Gastrocnemius medialis (tissue), 4 donors: ENCODE results near the gene TEX36.

Source experiments
- CTCF ChIP-seq, 5 experiments: fragments of 450-650 bp in 3 of 5; fragments of 200-600 bp in 2 of 5; sonication (generic) in 2 of 5; IDR thresholded peaks in 4 of 5; conservative IDR thresholded peaks in 1 of 5; 1 replicate in 4 of 5; 2 replicates in 1 of 5; pipeline ENCODE4 v1.5.1; 2016 to 2019; ENCODE audit warnings: antibody characterized with exemption in 5 of 5, mild to moderate bottlenecking in 3 of 5, moderate library complexity in 3 of 5
- POLR2A ChIP-seq, 2 donors: fragments of 450-650 bp; IDR thresholded peaks; one replicate each; pipeline ENCODE4 v1.6.1; 2017; ENCODE audit warnings: antibody characterized with exemption in 2 of 2, mild to moderate bottlenecking in 2 of 2, moderate library complexity in 2 of 2

DNA sequence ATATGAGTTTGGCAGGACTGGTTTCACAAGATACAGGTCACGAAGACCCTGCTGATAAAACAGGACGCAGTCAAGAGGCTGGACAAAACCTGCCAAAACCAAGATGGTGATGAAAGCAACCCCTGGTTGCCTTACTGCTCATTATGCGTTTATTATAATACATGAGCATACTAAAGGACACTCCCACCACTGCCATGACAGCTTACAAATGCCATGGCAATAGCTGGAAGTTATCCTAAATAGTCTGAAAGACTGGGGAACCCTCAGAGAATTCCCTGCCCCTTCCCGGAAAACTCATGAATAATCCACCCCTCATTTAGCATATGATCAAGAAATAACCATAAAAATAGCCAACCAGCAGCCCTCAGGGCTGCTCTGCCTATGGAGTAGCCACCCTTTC is 73.1 kb downstream of the TEX36 start:
- TF ChIP-seq CTCF (IDR thresholded peaks at IDR 0.05 in 4 of 5, conservative IDR thresholded peaks at IDR 0.05 in 1 of 5) (no peak), POLR2A (IDR thresholded peaks at IDR 0.05) (no peak)
